Astrocyte (in vitro differentiated cells and primary cell): ENCODE data around the gene SLC25A21.

ENCODE experiments used
- CTCF ChIP-seq: IDR thresholded peaks from 2 replicates; pipeline ENCODE4 v1.5.1; 2011; ENCODE audit warnings: low read depth, mild to moderate bottlenecking, inconsistent platforms, low read length, moderate library complexity; ENCODE audit not compliant: insufficient read depth
- EZH2 ChIP-seq: IDR thresholded peaks from 2 replicates; pipeline ENCODE4 v1.6.1; 2012; ENCODE audit warnings: mild to moderate bottlenecking, low read length, inconsistent platforms; ENCODE audit not compliant: insufficient read depth

GRCh38 chr14:36654794-36655381 is 517.5 kb downstream of the SLC25A21 start:
- TF ChIP-seq CTCF (no peak), EZH2 (peak; percentile 30)
